Endothelial cell of umbilical vein (primary cell): ENCODE results near the gene TAMALIN. TPM values are rescaled to one million over a fixed set of nuclear protein-coding genes. Genes with fewer than 3 reads are reported as not detected.

ENCODE experiments used
- BruUV-seq: library from RNA; stranded (reverse); fragments of 400-500 nt; replicated peaks from 2 replicates; lab custom pipeline; 2021; lab: Mats Ljungman, UMichigan
- CTCF ChIA-PET: fragments of 300-600, 350-600 bp; sonication (Branson Sonifier 250); formaldehyde crosslinking; loops from one replicate; lab custom pipeline; 2021; ENCODE audit warnings: antibody characterized with exemption, inconsistent platforms; lab: Charles Lee
- POLR2A ChIA-PET: fragments of 300-600, 350-600 bp; sonication (Branson Sonifier 250); formaldehyde crosslinking; loops from one replicate; lab custom pipeline; 2021; ENCODE audit warnings: antibody characterized with exemption, inconsistent platforms; lab: Charles Lee
- DNase-seq: peaks from one replicate; pipeline ENCODE4 v3.0.0-alpha.2; 2011; ENCODE audit warnings: low read depth, low spot score
- FAIRE-seq: peaks from 2 replicates; lab custom pipeline; 2011; peaks lifted over from hg19 to GRCh38; lab: Jason Lieb, UNC
- H2AFZ ChIP-seq: 2 replicates; pipeline ENCODE4 v1.6.0; 2012; ENCODE audit warnings: low read depth, low read length, control low read depth, inconsistent platforms
- H3K27ac ChIP-seq: 2 replicates; pipeline ENCODE4 v1.5.1; 2011; ENCODE audit warnings: low read depth, mild to moderate bottlenecking, control low read depth, low read length, moderate library complexity; ENCODE audit not compliant: insufficient read depth
- H3K27me3 ChIP-seq, 2 experiments: 2 replicates each; pipeline versions ENCODE4 v1.6.0 to v1.6.1; 2011; ENCODE audit warnings: low read length in 2 of 2, mixed read lengths in 1 of 2; ENCODE audit not compliant: control insufficient read depth in 2 of 2, insufficient read depth in 2 of 2
- H3K36me3 ChIP-seq, 2 experiments: 2 replicates in 1 of 2; 3 replicates in 1 of 2; pipeline ENCODE4 v1.5.1; 2011; ENCODE audit warnings: low read length in 2 of 2, mild to moderate bottlenecking in 1 of 2, moderate library complexity in 1 of 2; ENCODE audit not compliant: control insufficient read depth in 2 of 2, insufficient read depth in 2 of 2; ENCODE audit errors: extremely low read depth in 1 of 2
- H3K4me1 ChIP-seq: 3 replicates; pipeline ENCODE4 v1.5.1; 2011; ENCODE audit warnings: mild to moderate bottlenecking, low read length; ENCODE audit not compliant: control insufficient read depth, insufficient read depth; ENCODE audit errors: extremely low read depth
- H3K4me2 ChIP-seq: 2 replicates; pipeline ENCODE4 v1.6.1; 2011; ENCODE audit warnings: low read length, control low read depth, mixed read lengths; ENCODE audit not compliant: insufficient read depth
- H3K4me3 ChIP-seq, 3 experiments: fragments of 200-600 bp in 1 of 3; sonication (generic), shearing (Covaris generic) in 1 of 3; replicated peaks in 1 of 3; 2 replicates each; pipeline ENCODE4 v1.5.1; 2011 to 2016; ENCODE audit warnings: control low read depth in 3 of 3, low read length in 3 of 3, mild to moderate bottlenecking in 2 of 3, inconsistent platforms in 1 of 3, low read depth in 1 of 3, moderate library complexity in 1 of 3; ENCODE audit not compliant: insufficient read depth in 1 of 3
- H3K79me2 ChIP-seq: 2 replicates; pipeline ENCODE4 v1.6.0; 2012; ENCODE audit warnings: low read length, inconsistent platforms; ENCODE audit not compliant: control insufficient read depth, insufficient read depth
- H3K9ac ChIP-seq: replicated peaks from 2 replicates; pipeline ENCODE3; 2011; ENCODE audit warnings: low read length, control low read depth; ENCODE audit not compliant: insufficient read depth; ENCODE audit errors: extremely low read depth
- H3K9me1 ChIP-seq: replicated peaks from 3 replicates; pipeline ENCODE4 v1.6.0; 2011; ENCODE audit warnings: mild to moderate bottlenecking, low read length; ENCODE audit not compliant: control insufficient read depth, insufficient read depth; ENCODE audit errors: extremely low read depth
- H3K9me3 ChIP-seq: replicated peaks from 2 replicates; pipeline ENCODE4 v1.5.1; 2012; ENCODE audit warnings: low read length, inconsistent platforms; ENCODE audit not compliant: control insufficient read depth, insufficient read depth
- H4K20me1 ChIP-seq: replicated peaks from 2 replicates; pipeline ENCODE3; 2011; ENCODE audit warnings: mild to moderate bottlenecking, low read length; ENCODE audit not compliant: control insufficient read depth, insufficient read depth; ENCODE audit errors: extremely low read depth
- EZH2 ChIP-seq: IDR thresholded peaks from 2 replicates; pipeline ENCODE4 v1.6.1; 2012; ENCODE audit warnings: borderline replicate concordance, low read depth, mild to moderate bottlenecking, moderate library complexity, low read length, inconsistent platforms; ENCODE audit not compliant: severe bottlenecking
- FOS ChIP-seq: IDR thresholded peaks from 2 replicates; pipeline ENCODE4 v1.6.1; 2011; ENCODE audit warnings: mild to moderate bottlenecking, low read length, moderate library complexity, borderline replicate concordance; ENCODE audit not compliant: insufficient read depth
- GATA2 ChIP-seq: IDR thresholded peaks from 2 replicates; pipeline ENCODE4 v1.7.0; 2011; ENCODE audit warnings: low read depth, mild to moderate bottlenecking, moderate library complexity, mixed read lengths, low read length; ENCODE audit not compliant: insufficient read length, insufficient read depth
- JUN ChIP-seq: IDR thresholded peaks from 2 replicates; pipeline ENCODE4 v1.6.1; 2011; ENCODE audit warnings: borderline replicate concordance, low read depth; ENCODE audit not compliant: insufficient read length, insufficient read depth
- MAX ChIP-seq: IDR thresholded peaks from 2 replicates; pipeline ENCODE4 v1.6.1; 2011; ENCODE audit not compliant: insufficient read depth, insufficient read length
- MYC ChIP-seq: IDR thresholded peaks from one replicate; pipeline ENCODE4 v1.6.1; 2011; ENCODE audit warnings: mild to moderate bottlenecking, low read depth, low read length
- POLR2A ChIP-seq: IDR thresholded peaks from 2 replicates; pipeline ENCODE4 v1.6.1; 2012; ENCODE audit warnings: low read depth, mild to moderate bottlenecking, control low read depth, low read length
- POLR2AphosphoS5 ChIP-seq: IDR thresholded peaks from 2 replicates; pipeline ENCODE4 v1.6.1; 2012; ENCODE audit warnings: low read depth, mild to moderate bottlenecking, control low read depth, low read length, moderate library complexity; ENCODE audit not compliant: insufficient read depth
- dilution Hi-C: fragments of 300-500 bp; cut with MboI; formaldehyde crosslinking; loops from one replicate; pipeline ENCODE4 v1.15.0; 2019; ENCODE audit warnings: low sequenced_read_pairs; ENCODE audit not compliant: extremely low pct_ligation_motif_present
- intact Hi-C: fragments of 100-400 bp; cut with micrococcal nuclease; formaldehyde crosslinking; loops from one replicate; pipeline ENCODE4 v1.10.0; 2022
- polyA plus RNA-seq, 4 experiments: library from polyadenylated mRNA; depleted of rRNA in 3 of 4; stranded (reverse) in 3 of 4; unstranded in 1 of 4; fragments of >200 nt; gene quantifications; 2 replicates each; pipeline versions ENCODE4 v1.2.1 to v1.2.3, GENCODE V29; 2011 to 2012; ENCODE audit warnings: missing spikeins in 1 of 4
- total RNA-seq: library from RNA; stranded (reverse); gene quantifications from 2 replicates; pipeline ENCODE4 v1.2.3, GENCODE V29; 2021
- TF ChIP-seq, protein P1 (sequence below), 2 donors: IDR thresholded peaks; 1 replicate in 1 of 2; 2 replicates in 1 of 2; pipeline ENCODE4 v1.5.1; 2011; ENCODE audit warnings: low read length in 2 of 2, mild to moderate bottlenecking in 2 of 2, moderate library complexity in 2 of 2, control low read depth in 1 of 2, inconsistent platforms in 1 of 2, low read depth in 1 of 2; ENCODE audit not compliant: insufficient read depth in 1 of 2; ENCODE audit errors: extremely low read depth in 1 of 2

The TAMALIN gene
- total and polyA plus RNA-seq, 2 donors (not counting 3 experiments of a cell fraction or from before 2014, with no cell fraction given) = 53.3 to 87.5 TPM

DNA sequence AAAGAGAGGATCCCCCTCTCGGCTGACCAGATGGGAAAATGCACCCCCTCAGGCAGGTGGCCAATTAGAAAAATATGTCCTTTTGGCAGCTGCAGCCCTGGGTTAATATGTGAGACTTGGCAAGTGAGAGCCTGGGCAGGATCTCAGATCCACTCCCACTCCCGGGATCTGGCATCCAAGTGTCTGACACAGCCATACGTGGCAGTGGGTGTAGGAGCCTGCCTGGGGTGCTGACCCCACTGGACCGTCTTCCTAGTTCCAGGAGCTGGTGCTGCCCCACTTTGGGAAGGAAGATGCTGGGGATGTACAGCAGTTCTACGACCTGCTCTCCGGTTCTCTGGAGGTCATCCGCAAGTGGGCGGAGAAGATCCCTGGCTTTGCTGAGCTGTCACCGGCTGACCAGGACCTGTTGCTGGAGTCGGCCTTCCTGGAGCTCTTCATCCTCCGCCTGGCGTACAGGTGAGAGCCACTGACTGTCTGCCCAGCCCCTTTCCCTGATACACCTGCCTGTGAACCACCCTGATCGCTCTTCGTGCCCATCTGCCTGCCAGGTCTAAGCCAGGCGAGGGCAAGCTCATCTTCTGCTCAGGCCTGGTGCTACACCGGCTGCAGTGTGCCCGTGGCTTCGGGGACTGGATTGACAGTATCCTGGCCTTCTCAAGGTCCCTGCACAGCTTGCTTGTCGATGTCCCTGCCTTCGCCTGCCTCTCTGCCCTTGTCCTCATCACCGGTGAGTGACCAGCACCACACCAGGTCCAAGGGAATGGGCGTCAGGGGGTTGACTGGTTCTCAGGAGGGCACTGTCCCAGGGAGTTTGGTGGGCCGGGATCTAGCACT is 50.3 kb downstream of the TAMALIN start:
- H3K9ac ChIP-seq = no peak overlapping the region
- intact Hi-C loops = no loop called here

More for the DNA sequence above, 50.3 kb downstream of the TAMALIN start:
- dilution Hi-C loops = no loop called here
- no peaks in the 10 kb centered on the region for H4K20me1 ChIP-seq
- no peaks in the 10 kb centered on the region for H3K9me1 ChIP-seq
- no peaks in the 10 kb centered on the region for H3K36me3 ChIP-seq
- no peak overlapping the region for H3K4me2 ChIP-seq
- H2AFZ ChIP-seq = no peak overlapping the region
- no peaks in the 10 kb centered on the region for H3K27me3 ChIP-seq
- DNase-seq (no peak), FAIRE-seq (no peak)
- no TSS peak for BruUV-seq
- no peaks in the 10 kb centered on the region for H3K79me2 ChIP-seq
- H3K27ac ChIP-seq = no peak overlapping the region
- H3K9me3 ChIP-seq = no peaks in the 10 kb centered on the region
- H3K4me1 ChIP-seq = no peaks in the 10 kb centered on the region
- ChIA-PET CTCF (interaction anchor here (0.6 to 1.1 kb wide), 3 partner anchors 11 to 67 kb away, joined by 3 to 5 read pairs (median 3); no protein-coding TSS in a partner anchor), POLR2A (no interaction called here)
- TF ChIP-seq EZH2 (no peak), POLR2AphosphoS5 (no peak), POLR2A (no peak), JUN (no peak), MAX (no peak), FOS (no peak), GATA2 (no peak), MYC (no peak)
- TF ChIP-seq, protein P1, sequence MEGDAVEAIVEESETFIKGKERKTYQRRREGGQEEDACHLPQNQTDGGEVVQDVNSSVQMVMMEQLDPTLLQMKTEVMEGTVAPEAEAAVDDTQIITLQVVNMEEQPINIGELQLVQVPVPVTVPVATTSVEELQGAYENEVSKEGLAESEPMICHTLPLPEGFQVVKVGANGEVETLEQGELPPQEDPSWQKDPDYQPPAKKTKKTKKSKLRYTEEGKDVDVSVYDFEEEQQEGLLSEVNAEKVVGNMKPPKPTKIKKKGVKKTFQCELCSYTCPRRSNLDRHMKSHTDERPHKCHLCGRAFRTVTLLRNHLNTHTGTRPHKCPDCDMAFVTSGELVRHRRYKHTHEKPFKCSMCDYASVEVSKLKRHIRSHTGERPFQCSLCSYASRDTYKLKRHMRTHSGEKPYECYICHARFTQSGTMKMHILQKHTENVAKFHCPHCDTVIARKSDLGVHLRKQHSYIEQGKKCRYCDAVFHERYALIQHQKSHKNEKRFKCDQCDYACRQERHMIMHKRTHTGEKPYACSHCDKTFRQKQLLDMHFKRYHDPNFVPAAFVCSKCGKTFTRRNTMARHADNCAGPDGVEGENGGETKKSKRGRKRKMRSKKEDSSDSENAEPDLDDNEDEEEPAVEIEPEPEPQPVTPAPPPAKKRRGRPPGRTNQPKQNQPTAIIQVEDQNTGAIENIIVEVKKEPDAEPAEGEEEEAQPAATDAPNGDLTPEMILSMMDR (IDR thresholded peaks at IDR 0.05; ENCODE audit: extremely low read depth in 1 of 2, insufficient read depth in 1 of 2, low read depth in 1 of 2, low read length in 2 of 2) = no peak
- no peak overlapping the region for H3K4me3 ChIP-seq
